ENCODE measurements around the gene BRAF.
"Not testable (repeated sequence)": the region's sequence is repeated elsewhere in the genome, so short reads cannot be mapped to it uniquely, and the experiment has no call there.

Gene BRAF

DNA sequence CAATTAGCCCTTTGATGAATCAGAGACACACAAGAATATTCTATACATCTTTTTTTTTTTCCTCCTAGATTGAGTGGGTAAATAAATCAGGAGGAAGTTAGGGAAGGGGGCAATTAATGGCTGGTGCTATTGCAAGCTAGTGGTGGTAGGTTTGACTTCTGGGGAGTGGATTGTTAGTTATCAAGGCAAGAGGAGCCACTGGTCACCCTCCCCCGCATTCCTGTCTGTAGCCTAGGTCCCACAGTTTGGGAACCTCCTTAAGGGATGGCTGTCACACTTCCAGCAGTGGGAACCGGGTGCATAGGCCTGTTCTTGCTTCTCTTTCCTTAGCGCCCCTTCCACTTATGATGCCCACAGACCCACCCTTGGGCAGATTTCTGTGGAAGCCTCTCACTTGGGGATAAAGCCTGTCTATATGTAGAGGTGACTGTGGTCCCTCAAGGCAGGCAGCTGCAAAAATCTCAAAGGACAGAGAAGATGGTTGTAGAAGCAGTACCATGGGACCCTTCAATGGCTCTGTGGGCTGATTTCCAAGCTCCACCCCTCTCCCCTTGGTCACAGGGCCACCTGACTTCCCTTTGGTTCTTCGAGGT is 254.3 kb downstream of the BRAF start:
- no peak overlapping the region for H3K4me3 Mint-ChIP-seq

DNA sequence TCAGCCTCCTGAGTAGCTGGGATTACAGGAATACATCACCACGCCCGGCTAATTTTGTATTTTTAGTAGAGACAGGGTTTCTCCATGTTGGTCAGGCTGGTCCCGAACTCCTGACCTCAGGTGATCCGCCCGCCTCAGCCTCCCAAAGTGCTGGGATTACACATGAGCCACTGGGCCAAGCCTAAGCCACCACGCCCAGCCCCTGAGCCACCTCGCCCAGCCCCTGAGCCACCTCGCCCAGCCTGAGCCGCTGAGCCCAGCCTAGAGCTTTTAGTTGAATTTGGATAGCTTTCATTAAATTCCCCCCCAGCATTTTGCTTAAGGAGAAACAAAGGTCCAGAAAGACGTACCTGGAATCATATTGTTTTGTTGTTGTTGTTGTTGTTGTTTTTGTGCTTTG is 254.9 kb downstream of the BRAF start:
- H3K4me1 Mint-ChIP-seq = peaks cover 14% of the 10 kb centered on the region
- H3K27ac Mint-ChIP-seq; H3K9me3 Mint-ChIP-seq; ATAC-seq; H3K4me3 Mint-ChIP-seq; DNase-seq (ENCODE audit: low spot score in 2 of 2); H3K36me3 Mint-ChIP-seq: not testable (repeated sequence)

More for the DNA sequence above, 254.3 kb downstream of the BRAF start:
- DNase-seq (ENCODE audit: low spot score in 2 of 2) = no peak
- Mint-ChIP-seq H3K36me3 (peaks cover 5% of the 10 kb centered on the region), H3K27ac (no peak overlapping the region), H3K9me3 (no peaks in the 10 kb centered on the region), H3K4me1 (peaks cover 20% of the 10 kb centered on the region)
- ATAC-seq = no peak

- Mint-ChIP-seq H3K4me3 (no peak overlapping the region), H3K4me1 (peaks cover 9% of the 10 kb centered on the region), H3K9me3 (no peaks in the 10 kb centered on the region), H3K27ac (no peak overlapping the region), H3K36me3 (peaks cover 5% of the 10 kb centered on the region)
- DNase-seq (ENCODE audit: low spot score in 2 of 2) (no peak), ATAC-seq (no peak)
Measured at GRCh38 chr7:140669352-140669751, 255.4 kb downstream of the BRAF start.
